WTC11 (cell line): ENCODE results near the gene KRTAP10-7. TPM values are rescaled to one million over a fixed set of nuclear protein-coding genes. Genes with fewer than 3 reads are reported as not detected.
"Not testable (repeated sequence)": the region's sequence is repeated elsewhere in the genome, so short reads cannot be mapped to it uniquely, and the experiment has no call there.

Source experiments
- ATAC-seq: fragments of 200-7000 bp; cut with Tn5 transposase; 2 replicates; pipeline ENCODE4 v1.10.0; 2021; ENCODE audit warnings: mild to moderate bottlenecking, moderate library complexity
- CTCF ChIA-PET: fragments of 300-600 bp; sonication (Branson Sonifier 250); formaldehyde crosslinking; loops from one replicate; lab custom pipeline; 2021; ENCODE audit warnings: antibody characterized with exemption; lab: Charles Lee
- POLR2A ChIA-PET: fragments of 350-600 bp; sonication (Branson Sonifier 250); formaldehyde crosslinking; loops from one replicate; lab custom pipeline; 2021; ENCODE audit warnings: antibody characterized with exemption; lab: Charles Lee
- DNase-seq: peaks from one replicate; pipeline ENCODE4 v3.0.0; 2021; ENCODE audit warnings: low spot score
- H3K27ac Mint-ChIP-seq: 2 replicates; pipeline ENCODE4 v1.8.0; 2021; ENCODE audit warnings: mixed read lengths
- H3K27me3 Mint-ChIP-seq: 2 replicates; pipeline ENCODE4 v1.8.0; 2021; ENCODE audit warnings: low read depth, mild to moderate bottlenecking, moderate library complexity, mixed read lengths
- H3K36me3 Mint-ChIP-seq: 2 replicates; pipeline ENCODE4 v1.8.0; 2021; ENCODE audit warnings: mixed read lengths
- H3K4me1 Mint-ChIP-seq: 2 replicates; pipeline ENCODE4 v1.8.0; 2022; ENCODE audit warnings: mixed read lengths
- H3K4me3 Mint-ChIP-seq: 2 replicates; pipeline ENCODE4 v1.8.0; 2021; ENCODE audit warnings: mild to moderate bottlenecking, moderate library complexity, mixed read lengths
- H3K9me3 Mint-ChIP-seq: 2 replicates; pipeline ENCODE4 v1.8.0; 2021; ENCODE audit warnings: mixed read lengths
- AFF4 ChIP-seq: sonication (generic); formaldehyde crosslinking; IDR thresholded peaks from 2 replicates; pipeline ENCODE4 v1.8.1; 2023; ENCODE audit warnings: mild to moderate bottlenecking, missing genetic modification reagents, borderline replicate concordance
- ATF1 ChIP-seq: sonication (generic); formaldehyde crosslinking; IDR thresholded peaks from 2 replicates; pipeline ENCODE4 v1.8.1; 2023; ENCODE audit warnings: mild to moderate bottlenecking, moderate library complexity, missing genetic modification reagents
- CBFB ChIP-seq: sonication (generic); formaldehyde crosslinking; IDR thresholded peaks from 2 replicates; pipeline ENCODE4 v1.8.1; 2022; ENCODE audit warnings: mild to moderate bottlenecking, low read depth, missing genetic modification reagents
- FOXP1 ChIP-seq: sonication (generic); formaldehyde crosslinking; IDR thresholded peaks from 2 replicates; pipeline ENCODE4 v1.8.0; 2022; ENCODE audit warnings: missing genetic modification reagents, mild to moderate bottlenecking, moderate library complexity, borderline replicate concordance
- GTF2I ChIP-seq: fragments of 250-450 bp; sonication (Bioruptor Pico); conservative IDR thresholded peaks from 2 replicates; pipeline ENCODE4 v1.4.0; 2021; ENCODE audit warnings: mild to moderate bottlenecking
- MLX ChIP-seq: sonication (generic); formaldehyde crosslinking; IDR thresholded peaks from 2 replicates; pipeline ENCODE4 v1.8.1; 2023; ENCODE audit warnings: mild to moderate bottlenecking, missing genetic modification reagents, moderate library complexity
- NR2C2 ChIP-seq: sonication (generic); formaldehyde crosslinking; IDR thresholded peaks from 2 replicates; pipeline ENCODE4 v1.8.0; 2022; ENCODE audit warnings: mild to moderate bottlenecking, missing genetic modification reagents
- RORB ChIP-seq: fragments of 250-450 bp; sonication (Bioruptor Pico); IDR thresholded peaks from 2 replicates; pipeline ENCODE4 v1.9.0; 2021; ENCODE audit warnings: mild to moderate bottlenecking
- STAT6 ChIP-seq: sonication (generic); formaldehyde crosslinking; conservative IDR thresholded peaks from 2 replicates; pipeline ENCODE4 v1.8.1; 2023; ENCODE audit warnings: mild to moderate bottlenecking, low read depth, missing genetic modification reagents, moderate library complexity
- ZBTB43 ChIP-seq: sonication (generic); formaldehyde crosslinking; IDR thresholded peaks from 2 replicates; pipeline ENCODE4 v1.8.1; 2023; ENCODE audit warnings: mild to moderate bottlenecking, missing genetic modification reagents
- ZNF263 ChIP-seq: sonication (generic); formaldehyde crosslinking; IDR thresholded peaks from 2 replicates; pipeline ENCODE4 v1.8.1; 2022; ENCODE audit warnings: low read depth, mild to moderate bottlenecking, moderate library complexity, missing genetic modification reagents
- ZNF281 ChIP-seq: sonication (generic); formaldehyde crosslinking; IDR thresholded peaks from 2 replicates; pipeline ENCODE4 v1.8.0; 2023; ENCODE audit warnings: mild to moderate bottlenecking, missing genetic modification reagents
- ZNF396 ChIP-seq: fragments of 250-450 bp; sonication (Bioruptor Pico); IDR thresholded peaks from 2 replicates; pipeline ENCODE4 v1.8.0; 2021; ENCODE audit warnings: mild to moderate bottlenecking, moderate library complexity, borderline replicate concordance
- ZNF425 ChIP-seq: fragments of 250-450 bp; sonication (Bioruptor Pico); conservative IDR thresholded peaks from 2 replicates; pipeline ENCODE4 v1.9.0; 2021; ENCODE audit warnings: mild to moderate bottlenecking
- total RNA-seq: library from RNA; stranded (reverse); gene quantifications from 3 replicates; pipeline ENCODE4 v1.2.3, GENCODE V29; 2021

Gene KRTAP10-7
- total RNA-seq, 1 experiment from 2014 or later = not detected

GRCh38 chr21:44606495-44606894, 6.1 kb downstream of the KRTAP10-7 start (continued):
- TF ChIP-seq GTF2I (CRISPR knock-in tag) = no peak
- TF ChIP-seq ZBTB43 (CRISPR knock-in tag) = no peak

GRCh38 chr21:44609193-44609592, 8.8 kb downstream of the KRTAP10-7 start:
- TF ChIP-seq ZNF281 (CRISPR knock-in tag) (no peak), ZNF425 (CRISPR knock-in tag) (no peak), NR2C2 (CRISPR knock-in tag) (no peak), CBFB (no peak), ZNF396 (CRISPR knock-in tag) (no peak), STAT6 (CRISPR knock-in tag) (no peak), RORB (CRISPR knock-in tag) (no peak), ATF1 (CRISPR knock-in tag) (no peak), AFF4 (CRISPR knock-in tag) (no peak), MLX (CRISPR knock-in tag) (no peak), FOXP1 (CRISPR knock-in tag) (no peak), ZNF263 (CRISPR knock-in tag) (no peak)
- DNase-seq (no peak), ATAC-seq (no peak)
- Mint-ChIP-seq H3K36me3 (peaks cover 33% of the 10 kb centered on the region), H3K4me1 (no peaks in the 10 kb centered on the region), H3K9me3 (peaks cover 51% of the 10 kb centered on the region), H3K27me3 (peaks cover 4% of the 10 kb centered on the region), H3K4me3 (no peak overlapping the region), H3K27ac (no peak overlapping the region)
- ChIA-PET POLR2A (no interaction called here), CTCF (no interaction called here)

GRCh38 chr21:44610157-44610843, 9.9 kb downstream of the KRTAP10-7 start:
- H3K4me3 Mint-ChIP-seq, DNase-seq, H3K27ac Mint-ChIP-seq, CTCF ChIA-PET, H3K27me3 Mint-ChIP-seq, H3K4me1 Mint-ChIP-seq, ATAC-seq: not testable (repeated sequence)
- POLR2A ChIA-PET = interaction anchor here (0.6 kb wide), 1 partner anchor 781 kb away, joined by 3 read pairs; no protein-coding TSS in a partner anchor
- peaks cover 33% of the 10 kb centered on the region for H3K36me3 Mint-ChIP-seq
- H3K9me3 Mint-ChIP-seq = peaks cover 41% of the 10 kb centered on the region
